H54 (cell line): ENCODE results near the gene TLE1.

Experiments used
- DNase-seq: peaks from one replicate; pipeline ENCODE4 v3.0.0; 2011; ENCODE audit warnings: low spot score, mixed read lengths; ENCODE audit not compliant: insufficient read length
- FAIRE-seq: peaks from 3 replicates; lab custom pipeline; 2011; peaks lifted over from hg19 to GRCh38; lab: Jason Lieb, UNC
- POLR2A ChIP-seq: IDR thresholded peaks from 2 replicates; pipeline ENCODE4 v1.6.1; 2011; ENCODE audit warnings: low read depth, mild to moderate bottlenecking, low read length

Gene TLE1

DNA sequence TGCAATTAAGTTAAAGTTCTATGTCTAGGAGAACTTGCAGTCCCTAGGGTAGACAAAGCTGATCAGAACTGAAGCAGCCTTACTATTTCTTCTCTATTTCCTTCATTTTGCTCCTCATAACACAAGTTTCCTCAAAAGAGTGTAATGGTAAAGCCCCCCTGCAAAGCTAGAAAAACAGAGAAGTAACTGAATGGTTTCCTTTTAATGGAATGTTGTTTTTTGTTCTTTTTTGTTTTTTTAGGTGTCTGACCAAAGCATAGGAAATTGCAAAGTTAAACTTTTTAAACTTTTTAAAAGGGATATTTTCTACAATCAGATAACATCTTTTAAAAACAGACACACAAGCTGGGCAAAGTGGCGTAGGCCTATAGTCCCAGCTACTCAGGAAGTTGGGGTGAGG lies 145.7 kb downstream of the TLE1 start:
- DNase-seq = no peak
- FAIRE-seq = peak; percentile 20
- no peak for TF ChIP-seq POLR2A

GRCh38 chr9:81542118-81542889 lies 147.0 kb downstream of the TLE1 start:
- DNase-seq = no peak
- FAIRE-seq = peak; percentile 6
- TF ChIP-seq POLR2A = no peak

DNA sequence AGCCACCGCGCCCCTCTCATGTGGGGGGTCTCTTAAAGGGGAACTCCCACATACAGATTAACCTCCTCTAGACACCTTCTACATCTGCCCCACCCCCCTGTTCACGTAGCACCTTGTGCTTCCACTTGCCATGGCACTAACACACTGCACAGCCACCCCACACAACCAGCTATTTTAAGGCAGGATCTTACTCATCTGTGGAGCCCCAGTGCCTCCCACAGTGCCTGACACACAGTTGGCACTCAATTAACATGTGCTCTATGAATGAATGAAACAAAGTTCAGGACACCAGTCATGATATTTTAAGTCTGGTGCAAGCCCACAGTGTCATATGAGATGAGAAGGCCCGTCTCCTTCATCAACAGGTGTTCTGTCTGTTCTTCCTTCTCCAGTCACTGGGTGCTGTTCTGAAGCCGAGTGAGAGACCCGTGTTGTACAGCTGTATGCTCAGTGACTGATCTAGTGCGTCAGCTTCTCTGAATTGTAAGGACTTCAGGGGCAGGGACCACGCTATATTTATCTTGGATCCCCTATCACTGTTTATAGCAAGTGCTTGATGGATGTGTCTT lies 149.1 kb downstream of the TLE1 start:
- FAIRE-seq (no peak), DNase-seq (no peak)
- TF ChIP-seq POLR2A = no peak

DNA sequence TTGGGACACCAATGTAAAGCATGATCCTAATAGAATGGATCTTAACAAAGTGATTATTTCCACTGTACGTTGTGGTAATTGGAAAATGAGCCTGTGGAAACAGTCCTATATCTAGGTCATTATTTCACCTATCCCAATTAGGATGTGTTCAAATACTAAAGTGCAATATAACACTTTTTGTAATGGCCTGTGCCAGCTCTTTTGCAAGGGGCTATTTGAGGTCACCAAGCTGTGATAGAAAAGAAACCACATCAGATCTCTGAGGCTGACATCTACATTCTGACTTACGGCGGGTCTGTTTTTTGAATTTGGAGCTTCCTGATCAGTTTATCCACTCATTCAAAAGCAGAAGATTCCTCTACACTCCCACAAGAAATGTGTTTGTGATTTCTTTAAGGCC lies 150.0 kb downstream of the TLE1 start:
- no peak for TF ChIP-seq POLR2A
- FAIRE-seq (no peak), DNase-seq (no peak)

GRCh38 chr9:81538890-81539289 lies 150.5 kb downstream of the TLE1 start:
- DNase-seq (no peak), FAIRE-seq (peak; percentile 65)
- no peak for TF ChIP-seq POLR2A

- FAIRE-seq (no peak), DNase-seq (no peak)
- no peak for TF ChIP-seq POLR2A
Measured at GRCh38 chr9:81537964-81538363, 151.4 kb downstream of the TLE1 start.

GRCh38 chr9:81536242-81537025 lies 152.9 kb downstream of the TLE1 start:
- FAIRE-seq (peak; percentile 11), DNase-seq (no peak)
- TF ChIP-seq POLR2A = no peak

DNA sequence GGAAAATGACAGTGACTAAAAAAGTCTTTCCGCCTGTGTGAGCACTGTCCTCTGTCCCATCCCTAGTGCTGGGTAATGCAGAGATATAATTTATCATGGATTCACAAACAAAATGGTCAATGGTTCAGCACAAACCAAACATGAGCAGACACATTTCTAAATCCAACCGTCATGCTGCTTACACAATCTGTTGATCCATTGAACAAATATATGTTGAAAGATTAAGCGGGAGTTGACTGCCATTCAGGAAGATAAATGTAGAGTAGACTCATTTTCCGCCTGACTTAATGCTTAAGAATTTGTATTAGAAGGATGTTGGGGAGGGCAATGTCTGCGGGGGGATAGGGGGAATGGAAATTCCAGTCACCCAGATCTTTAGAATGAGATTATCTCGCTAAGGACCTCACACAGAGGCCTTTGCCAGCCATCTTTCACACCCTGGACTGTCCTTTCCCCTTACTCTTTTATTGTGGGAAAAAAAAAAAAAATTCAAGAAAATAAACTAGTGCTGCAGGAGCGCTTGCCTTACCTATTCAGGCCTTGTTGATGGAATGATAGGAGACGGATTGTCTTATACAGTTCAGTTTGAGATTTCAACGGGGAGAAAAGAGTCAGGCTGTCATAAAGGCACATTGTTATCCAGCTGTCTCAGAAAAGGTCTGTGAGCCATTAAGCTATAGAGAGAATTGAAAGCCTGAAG lies 153.7 kb downstream of the TLE1 start:
- FAIRE-seq (peak; percentile 53), DNase-seq (no peak)
- no peak for TF ChIP-seq POLR2A

DNA sequence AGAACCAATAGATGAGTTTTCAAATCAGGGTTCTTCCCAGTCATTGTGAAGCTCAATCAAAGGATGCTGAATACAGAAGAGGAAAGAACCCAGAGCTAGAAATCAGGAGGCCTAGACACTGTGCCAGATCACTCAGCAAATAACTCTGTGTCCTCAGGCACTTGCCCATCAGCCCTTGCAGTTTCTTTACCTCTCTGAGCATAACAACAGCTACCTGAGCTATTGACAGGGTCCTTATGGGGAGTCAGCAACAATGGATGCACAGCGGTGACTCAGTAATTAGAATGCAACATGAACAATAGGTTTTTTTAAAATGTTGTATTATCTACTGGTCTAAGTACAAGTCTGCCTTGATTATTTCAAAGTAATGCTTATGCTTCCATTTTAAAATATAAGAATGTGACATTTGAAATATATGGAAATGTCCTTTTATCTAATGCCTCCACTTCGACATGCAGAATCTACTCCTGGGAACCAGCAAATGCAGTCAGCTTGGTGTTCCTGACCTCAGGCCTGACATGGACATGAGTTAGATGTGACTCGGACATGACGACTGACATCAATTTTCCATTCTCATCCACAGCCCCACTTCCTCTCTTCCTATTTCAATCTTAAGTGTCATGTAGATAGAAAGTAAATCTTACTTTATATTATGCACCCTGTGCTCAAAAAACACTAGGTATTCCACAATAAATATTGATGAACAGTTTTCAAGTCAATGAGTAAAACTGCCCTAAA lies 155.0 kb downstream of the TLE1 start:
- no peak for TF ChIP-seq POLR2A
- FAIRE-seq = peak; percentile 38
- no peak for DNase-seq
